Heart left ventricle (tissue), 13 donors: ENCODE measurements around the gene AVPR1A.
"Not testable (repeated sequence)": the region's sequence is repeated elsewhere in the genome, so short reads cannot be mapped to it uniquely, and the experiment has no call there.

ENCODE experiments used
- CTCF ChIP-seq, 12 donors: fragments of 200-600 bp; sonication (generic) in 4 of 12; IDR thresholded peaks; one replicate each; pipeline versions ENCODE4 v1.5.0 to v1.8.0; 2018 to 2022; ENCODE audit warnings: antibody characterized with exemption in 12 of 12, mild to moderate bottlenecking in 5 of 12
- POLR2A ChIP-seq, 2 donors: fragments of 450-650 bp; IDR thresholded peaks; one replicate each; pipeline ENCODE4 v1.6.1; 2017; ENCODE audit warnings: antibody characterized with exemption in 2 of 2, mild to moderate bottlenecking in 2 of 2, moderate library complexity in 2 of 2
- donor health status: ischemic (EF 13 %, LVEDD 7.1; RV severe dilation, severe dysfunction).
- donor health status: DM: no; HTN: yes; CAD: no.
- donor health status: DM: no; HTN: no; CAD: no.
- donor health status: ischemic (EF 25% LVEDD 6.9; RV normal size, moderate dysfunction).
- donor health status: ischemic (EF 25% LVEDD 5.7; RV mildly dilated, moderate dysfunction).
- donor health status: ischemic (EF 35%, LVEDD 5.7; RV mildly dilated, moderate dysfunction).
- donor health status: nonischemic (EF 11% LVEDD 7.7; RV severe dilation, severe dysfunction).
- donor health status: DM: yes; HTN: yes; CAD: no.
- donor health status: PGD.
- donor health status: ischemic (EF 29% LVEDD 5.4; RV normal size, mild dysfunction).
- donor health status: nonischemic (EF 23%, LVEDD 6.1; RV moderate dilation, normal function).

DNA sequence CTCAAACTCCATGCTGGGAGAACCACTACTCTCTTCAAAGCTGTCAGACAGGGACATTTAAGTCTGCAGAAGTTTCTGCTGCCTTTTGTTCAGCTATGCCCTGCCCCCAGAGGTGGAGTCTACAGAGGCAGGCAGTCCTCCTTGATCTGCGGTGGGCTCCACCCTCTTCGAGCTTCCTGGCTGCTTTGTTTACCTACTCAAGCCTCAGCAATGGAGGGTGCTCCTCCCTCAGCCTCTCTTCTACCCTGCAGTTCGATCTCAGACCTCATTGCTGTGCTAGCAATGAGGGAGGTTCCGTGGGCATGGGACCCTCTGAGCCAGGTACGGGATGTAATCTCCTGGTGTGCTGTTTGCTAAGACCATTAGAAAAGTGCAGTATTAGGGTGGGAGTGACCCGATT, 16.7 kb upstream of the AVPR1A start:
- TF ChIP-seq CTCF, POLR2A (IDR thresholded peaks at IDR 0.05): not testable (repeated sequence)
